ENCODE results near the gene NPHP4.

Gene NPHP4

DNA sequence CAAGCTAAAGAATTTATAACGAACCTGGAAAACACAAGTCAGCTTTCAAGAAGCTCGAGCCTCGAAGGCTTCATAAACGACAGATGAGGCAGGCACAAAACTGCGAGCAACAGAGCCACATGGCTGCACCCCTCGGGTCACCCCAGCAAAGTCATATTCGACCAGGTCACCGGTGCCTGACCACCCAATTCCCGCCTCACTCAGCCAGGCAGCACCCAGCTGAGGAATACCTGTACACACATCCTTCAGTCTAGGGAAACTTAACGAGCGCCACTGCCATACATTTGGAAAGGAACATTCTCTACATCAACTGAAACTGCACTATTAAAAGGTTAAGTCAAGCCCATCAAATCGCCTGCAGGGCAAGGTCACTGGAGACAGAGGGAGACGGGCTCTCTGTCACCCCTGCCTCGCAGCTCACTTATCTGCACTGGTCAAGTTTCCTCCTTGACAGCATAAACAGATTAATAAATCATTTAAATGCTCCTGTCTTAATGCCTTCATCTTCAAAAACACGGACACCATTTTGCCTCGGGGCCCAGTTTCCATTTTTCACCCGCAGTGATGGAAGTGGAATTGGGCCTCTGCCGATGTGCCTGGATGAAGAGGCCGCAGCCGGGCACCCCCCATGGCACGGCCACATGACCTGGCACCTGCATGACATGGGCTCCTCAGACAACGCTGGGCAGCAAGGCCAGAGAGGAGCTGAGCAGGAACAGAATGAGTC is 20.6 kb downstream of the NPHP4 start:
- DNase-seq (ENCODE audit: low read depth in 2 of 2): no peak

DNA sequence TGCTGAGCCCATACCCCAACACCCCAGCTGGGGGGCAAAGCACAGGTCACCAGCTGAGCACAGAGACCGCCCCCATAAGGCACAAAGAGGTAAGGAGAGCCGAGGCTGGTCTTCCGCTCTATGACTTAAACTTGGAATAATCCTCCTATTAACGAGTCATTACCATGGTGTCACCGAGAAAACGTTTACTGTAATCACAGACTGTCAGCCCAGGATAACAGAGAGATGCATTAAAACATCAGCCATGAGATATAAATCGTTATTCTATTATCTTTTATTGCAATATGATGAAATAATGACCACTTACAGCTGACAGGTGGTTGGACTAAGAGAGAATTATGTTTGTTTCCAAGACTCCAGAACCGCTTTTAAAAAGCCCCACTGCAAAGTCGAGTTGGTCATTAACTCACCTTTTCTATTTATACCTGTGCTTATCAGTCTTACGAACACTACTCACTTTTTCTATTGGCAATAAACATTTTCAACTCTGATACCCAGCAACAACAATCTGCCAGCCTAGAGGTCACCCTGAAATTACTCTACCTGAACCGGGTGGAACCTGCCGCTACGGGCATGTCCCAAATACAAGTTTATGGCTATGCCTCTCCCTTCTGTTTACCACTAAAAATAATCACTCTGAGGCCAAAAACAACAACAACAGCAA is 21.5 kb downstream of the NPHP4 start:
- no peak for DNase-seq (ENCODE audit: low read depth in 2 of 2)

DNA sequence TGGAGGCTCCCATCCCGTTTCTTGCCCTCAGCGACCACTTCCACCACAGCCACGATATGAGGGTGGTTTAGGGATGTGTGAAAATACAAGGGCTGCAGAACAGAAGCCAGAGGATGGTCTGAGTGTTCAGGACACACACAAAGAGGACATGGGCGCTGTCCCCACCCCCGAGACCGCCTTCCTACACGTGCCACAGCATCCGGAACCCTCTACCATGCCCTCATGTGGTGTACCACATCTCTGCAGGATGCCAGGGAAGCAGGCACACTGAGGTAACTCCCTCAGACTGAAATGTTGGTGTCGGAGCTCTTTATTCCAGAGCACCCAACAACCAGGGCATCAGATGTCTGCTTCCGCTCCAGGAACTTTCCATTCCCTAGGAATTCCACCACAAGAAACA is 23.1 kb downstream of the NPHP4 start:
- DNase-seq (ENCODE audit: low read depth in 2 of 2): no peak

DNA sequence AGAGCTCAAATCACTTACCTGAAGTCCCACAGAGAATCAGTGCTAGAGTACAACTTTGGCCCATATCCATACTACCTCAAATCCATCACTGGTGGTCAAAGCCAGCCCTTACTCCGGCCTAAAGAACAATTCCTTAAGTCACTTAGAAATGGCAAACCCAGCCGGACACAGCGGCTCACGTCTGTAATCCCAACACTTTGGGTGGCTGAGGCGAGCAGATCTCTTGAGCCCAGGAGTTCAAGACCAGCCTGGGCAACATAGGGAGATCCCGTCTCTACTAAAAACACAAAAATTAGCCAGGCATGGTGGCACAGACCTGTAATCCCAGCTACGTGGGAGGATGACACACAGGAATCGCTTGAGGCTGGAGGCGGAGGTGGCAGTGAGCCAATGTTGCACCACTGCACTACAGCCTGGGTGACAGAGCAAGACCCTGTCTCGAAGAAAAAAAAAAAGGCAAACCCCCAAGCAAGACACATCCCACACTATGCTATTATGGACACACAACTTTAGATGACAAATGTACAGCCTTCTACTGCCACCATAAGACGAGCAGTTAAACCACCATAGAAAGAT is 24.0 kb downstream of the NPHP4 start:
- DNase-seq (ENCODE audit: low read depth in 2 of 2): no peak

DNA sequence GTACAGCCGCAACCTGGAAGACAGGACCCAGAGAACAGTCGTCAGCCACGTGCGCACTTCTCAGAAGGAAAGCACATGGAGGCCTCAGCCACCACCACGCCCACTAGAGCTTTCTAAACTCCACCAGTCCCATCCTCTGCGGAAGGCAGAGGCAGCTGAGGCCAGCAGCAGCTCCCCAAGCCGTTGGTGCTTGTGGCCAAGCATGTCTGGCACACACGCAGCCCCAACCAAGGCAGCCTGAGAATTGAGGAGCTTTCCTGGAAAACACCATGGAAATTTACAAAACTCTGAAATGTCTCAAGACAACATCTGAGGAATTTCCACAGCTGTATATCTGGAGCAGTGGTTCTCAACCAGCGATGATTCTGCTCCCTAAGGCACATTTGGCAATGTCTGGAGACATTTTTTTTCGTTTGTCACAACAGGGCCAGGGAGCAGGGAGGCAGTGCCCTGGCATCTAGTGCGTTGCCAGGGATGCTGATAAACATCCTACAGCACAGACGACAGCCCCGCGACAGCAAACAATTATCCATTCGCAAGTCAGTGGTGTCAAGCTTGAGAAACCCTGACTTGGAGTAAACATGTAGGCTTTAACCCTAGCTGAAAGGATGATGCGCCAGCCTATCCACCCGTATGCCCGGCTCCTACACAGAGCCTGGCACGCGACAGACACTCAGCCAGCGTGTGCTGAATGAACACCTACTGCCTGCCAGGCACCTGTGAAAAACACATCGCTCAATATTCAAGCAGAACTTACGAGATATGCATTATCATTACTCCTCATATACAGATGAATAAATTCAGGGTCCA is 24.7 kb downstream of the NPHP4 start:
- no peak for DNase-seq (ENCODE audit: low read depth in 2 of 2)

DNA sequence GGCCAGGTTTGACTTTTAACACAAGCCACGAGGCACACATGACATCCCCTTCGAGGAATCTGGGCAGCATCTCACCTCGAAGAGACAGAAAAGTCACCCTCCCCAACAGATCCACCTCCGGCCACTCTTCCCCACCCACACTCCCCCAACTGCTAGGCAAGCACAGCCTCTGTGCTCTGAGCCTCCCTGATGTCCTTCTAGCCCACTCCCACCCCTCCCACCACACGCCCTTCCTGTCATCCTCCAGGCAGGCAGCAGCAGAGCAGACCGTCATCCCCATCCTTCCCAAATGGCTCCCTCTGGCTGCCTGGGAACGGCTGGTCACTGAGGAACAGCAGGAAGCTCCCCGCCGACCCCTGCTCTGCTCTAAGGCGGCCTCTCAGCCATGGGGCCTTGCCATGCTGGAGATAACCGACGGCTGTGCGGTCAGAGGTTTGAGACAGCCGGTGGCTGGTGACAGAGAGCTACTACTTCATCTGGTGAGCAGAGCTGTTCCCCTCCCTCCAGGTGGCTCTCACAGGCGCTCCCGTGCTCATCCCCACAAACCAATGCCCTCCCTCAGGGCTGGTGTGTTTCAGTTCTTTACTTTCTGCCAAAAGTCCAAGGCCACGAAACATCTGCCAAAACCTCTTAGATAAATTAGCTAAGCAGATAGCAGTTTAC is 25.6 kb downstream of the NPHP4 start:
- DNase-seq (ENCODE audit: low read depth in 2 of 2): no peak

DNA sequence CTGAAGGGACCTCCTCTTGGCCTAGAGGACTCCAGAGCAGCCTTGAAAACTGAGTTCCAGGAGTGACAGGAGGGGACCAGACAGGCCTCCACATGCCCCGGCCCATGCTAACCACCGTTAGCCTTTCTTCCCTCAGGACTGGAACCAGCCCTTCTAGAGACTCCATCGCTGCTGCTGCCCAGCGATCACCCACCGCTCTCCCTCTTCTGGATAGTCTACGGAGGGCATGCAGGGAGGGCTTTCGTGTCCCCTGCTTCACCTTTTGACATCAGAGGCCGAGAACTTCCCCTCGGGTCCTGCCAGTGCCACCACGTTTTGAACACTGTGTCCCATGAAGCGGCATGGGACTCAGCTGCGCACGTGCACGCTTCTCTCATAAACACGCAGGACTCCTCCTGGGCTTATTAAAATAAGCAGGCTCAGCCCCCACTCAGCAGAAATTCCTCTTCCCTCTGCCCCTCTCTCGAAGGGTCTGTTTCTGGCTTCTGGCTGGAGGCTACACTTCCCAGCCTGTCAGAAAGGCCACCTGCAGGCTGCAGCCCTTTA is 26.6 kb downstream of the NPHP4 start:
- no peak for DNase-seq (ENCODE audit: low read depth in 2 of 2)

DNA sequence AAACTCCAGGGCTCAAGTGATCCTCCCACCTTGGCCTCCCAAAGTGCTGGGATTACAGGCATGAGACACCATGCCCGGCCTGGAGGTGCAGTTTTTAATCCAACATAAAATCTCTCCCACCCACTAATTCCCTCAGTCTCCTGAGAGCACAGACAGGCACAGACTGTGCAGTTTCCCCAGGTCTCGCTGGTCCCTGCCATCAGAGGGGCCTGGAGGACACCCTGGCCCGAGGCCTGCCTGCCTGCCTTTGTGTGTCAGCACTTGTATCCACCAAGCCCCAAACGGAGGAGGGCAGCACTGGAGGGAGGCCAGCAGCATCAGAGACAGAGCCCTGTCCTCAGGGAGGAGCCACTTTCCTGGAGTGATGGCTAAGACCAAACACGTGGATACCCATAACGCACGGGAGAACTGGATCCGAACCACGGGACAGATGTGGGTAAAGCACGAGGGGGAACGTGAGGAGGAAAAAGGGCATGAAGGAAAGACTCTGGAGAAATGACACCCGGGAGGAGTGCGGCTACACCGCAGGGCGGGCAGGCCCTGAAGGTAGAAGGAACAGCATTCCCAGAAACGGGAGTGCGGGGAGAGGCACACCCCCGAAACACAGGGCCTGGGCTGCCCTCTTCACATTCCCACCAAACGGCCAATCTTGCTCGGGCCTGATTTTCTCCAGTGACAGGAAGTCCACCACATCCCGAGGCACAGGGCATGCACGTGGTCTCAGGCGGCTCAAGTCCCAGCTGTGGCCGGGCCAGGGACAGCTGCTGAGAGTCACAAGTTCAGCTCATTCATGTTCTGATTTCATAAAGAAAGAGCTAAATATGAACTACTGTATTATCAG is 29.7 kb downstream of the NPHP4 start:
- DNase-seq (ENCODE audit: low read depth in 2 of 2): no peak

DNA sequence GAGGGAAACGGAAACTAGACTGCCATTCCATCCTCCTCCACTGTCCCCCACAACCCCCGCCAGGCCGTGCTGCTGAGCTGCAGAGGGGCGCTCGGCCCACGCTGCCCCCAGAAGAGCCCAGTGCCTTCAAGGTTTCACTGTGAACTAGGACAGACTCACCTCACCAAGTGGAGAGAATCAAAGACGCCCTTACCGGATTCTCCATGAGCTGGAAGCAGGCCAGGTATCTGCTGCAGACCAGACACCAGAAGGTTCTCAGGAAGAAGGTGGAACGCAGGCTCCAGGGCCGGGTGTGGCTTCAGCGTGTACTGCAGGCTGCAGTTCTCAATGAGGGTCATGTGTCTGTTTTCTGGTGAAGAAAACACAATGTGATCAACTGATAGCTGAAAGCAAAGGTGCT is 30.6 kb downstream of the NPHP4 start:
- DNase-seq (ENCODE audit: low read depth in 2 of 2): no peak

DNA sequence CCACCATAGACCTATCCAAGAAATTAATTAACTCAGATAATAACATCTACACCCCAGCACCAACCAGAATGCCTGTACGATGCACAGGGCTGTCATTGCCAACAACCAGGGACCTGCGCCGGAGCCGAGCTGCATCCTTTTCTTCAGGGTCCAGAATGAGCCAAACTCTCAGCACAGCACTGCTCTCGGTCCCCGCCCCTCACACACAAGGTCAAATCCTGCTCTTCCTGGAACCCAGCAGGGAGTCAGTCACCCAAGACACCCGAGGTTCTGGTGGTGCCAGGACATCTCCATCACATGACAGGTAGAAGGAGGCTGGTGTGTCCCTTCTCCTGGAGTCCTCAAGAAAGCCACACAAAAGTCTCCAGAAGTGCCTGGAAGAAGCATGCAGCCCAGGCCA is 31.9 kb downstream of the NPHP4 start:
- no peak for DNase-seq (ENCODE audit: low read depth in 2 of 2)

DNA sequence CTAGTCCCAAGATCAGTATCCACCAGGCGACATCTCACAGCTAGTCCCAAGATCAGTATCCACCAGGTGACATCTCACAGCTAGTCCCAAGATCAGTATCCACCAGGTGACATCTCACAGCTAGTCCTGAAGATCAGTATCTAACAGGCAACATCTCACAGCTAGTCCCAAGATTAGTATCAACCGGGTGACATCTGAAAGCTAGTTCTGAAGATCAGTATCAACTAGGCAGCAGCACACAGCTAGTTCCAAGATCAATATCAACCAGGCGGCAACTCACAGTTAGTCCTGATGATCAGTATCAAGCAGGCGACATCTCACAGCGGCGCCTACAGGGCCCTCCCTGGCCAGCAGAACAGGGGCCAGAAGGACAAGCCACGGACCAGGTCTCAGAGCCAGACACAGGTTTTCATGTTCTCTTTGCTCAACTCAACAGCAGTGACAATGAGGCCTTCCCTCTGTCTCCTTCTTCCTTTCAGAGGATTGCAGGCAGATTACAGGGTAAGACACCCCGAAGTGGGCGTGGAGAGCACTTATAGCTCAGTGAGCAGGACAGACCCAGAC is 32.5 kb downstream of the NPHP4 start:
- DNase-seq (ENCODE audit: low read depth in 2 of 2): no peak

DNA sequence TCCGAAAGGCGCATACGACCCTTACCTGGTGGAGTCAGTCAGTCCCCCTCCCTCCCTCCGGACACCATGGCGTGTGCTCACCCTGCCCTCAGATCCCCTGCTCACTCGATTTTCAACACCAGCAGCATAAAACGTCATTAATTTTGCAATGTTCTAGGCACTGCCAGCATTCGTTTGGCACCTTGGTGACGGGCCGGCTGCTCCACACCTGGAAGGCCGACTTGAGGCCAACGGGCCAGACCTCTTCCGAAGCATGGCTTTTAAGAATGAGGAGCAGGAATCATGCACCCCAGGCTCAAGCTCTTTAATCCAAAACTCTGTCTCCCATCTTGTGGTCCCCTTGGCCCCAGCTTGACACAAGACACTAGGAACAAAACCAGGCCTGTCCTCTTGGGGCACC is 33.1 kb downstream of the NPHP4 start:
- DNase-seq (ENCODE audit: low read depth in 2 of 2): no peak

DNA sequence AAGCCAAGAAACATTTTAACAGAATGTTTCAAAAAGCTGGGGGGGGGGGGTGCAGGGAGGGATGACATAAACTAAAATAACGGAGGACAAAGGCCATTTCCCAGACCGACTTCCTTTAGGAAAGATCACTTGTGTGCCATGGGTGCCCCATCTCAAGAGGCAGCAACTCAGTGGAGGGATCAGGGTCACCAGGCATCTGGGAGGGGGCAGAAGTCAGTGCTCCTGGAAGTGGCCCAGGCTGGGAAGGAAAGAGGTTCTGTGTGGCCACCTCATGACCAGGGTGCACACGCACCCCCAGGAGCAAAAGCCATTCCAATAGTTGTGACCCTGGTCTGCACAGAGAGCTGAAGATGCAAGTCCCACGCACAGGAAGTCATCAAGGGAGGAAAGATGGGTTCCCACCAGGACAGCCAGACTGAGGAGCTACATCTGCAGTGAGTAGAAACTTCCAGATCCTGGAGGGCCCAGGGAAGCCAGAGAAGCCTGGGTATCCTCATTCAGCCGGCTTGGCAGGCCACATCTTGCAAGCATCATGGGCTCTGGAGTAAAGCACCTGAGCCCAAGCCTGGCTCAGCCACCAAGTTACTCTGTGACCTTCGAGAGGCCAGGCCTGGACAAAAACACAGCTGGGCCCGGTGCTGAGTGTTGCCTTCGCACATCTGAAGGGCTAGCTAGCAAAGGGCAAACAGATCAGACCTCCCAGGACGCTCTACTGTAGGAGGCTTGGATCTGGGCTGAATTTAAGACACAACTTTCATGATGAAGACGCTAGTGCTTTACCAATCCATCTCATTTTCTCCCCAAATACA is 36.0 kb downstream of the NPHP4 start:
- DNase-seq (ENCODE audit: low read depth in 2 of 2): no peak

DNA sequence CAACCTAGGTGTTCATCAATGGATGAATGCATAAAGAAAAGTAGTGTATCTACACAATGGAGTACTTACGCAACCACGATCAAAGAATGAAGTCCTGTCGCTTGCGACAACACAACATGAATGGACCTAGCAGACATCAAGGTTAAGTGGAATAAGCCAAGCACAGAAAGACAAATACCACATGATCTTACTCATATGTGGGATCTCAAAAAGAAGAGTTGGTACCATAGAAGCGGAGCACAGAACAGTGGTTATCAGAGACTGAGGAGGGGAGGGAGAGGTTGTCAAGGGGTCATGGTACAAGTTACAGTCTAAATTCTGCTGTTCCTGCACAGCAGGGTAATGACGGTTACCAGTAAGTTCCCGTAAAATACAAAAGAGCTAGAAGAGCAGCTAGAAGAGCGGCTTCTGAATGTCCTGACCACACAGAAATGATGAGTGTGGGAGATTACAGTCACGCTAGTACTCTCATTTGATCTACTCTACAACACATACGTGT is 36.7 kb downstream of the NPHP4 start:
- no peak for DNase-seq (ENCODE audit: low read depth in 2 of 2)

DNA sequence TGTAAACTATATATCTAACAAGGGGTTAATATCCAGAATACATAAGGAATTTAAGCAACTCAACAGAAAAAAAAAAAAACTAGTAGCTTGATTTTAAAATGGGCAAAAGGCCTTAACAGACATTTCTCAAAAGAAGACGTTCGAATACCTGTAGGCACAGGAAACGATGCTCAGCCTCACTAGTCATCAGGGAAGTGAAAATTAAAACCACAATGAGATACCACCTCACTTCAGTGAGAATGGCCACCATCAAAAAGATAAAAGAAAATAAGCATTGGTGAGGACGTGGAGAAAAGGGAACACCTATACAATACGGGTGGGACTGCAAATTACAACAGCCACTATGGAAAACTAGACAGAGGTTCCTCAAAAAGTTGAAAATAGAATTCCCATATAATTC is 37.3 kb downstream of the NPHP4 start:
- no peak for DNase-seq (ENCODE audit: low read depth in 2 of 2)

DNA sequence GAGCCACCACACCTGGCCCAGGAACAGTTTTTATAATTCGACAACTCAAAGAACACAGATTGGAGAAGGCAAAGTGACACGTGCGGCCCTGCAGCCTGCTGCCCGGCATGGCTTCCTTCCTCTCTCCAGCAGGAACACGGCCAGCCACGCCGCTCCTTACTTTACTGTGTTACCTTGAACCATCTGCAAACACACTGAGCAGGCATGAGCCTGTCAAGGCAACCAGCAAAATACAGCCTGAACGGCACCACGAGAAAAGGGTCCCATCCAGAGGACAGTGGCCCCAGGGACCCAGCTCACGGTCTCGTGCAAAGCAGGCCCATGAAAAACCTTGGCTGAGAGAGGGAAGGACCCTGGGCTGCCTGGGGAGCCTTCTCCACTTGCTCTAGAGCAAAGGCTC is 38.8 kb downstream of the NPHP4 start:
- no peak for DNase-seq (ENCODE audit: low read depth in 2 of 2)

DNA sequence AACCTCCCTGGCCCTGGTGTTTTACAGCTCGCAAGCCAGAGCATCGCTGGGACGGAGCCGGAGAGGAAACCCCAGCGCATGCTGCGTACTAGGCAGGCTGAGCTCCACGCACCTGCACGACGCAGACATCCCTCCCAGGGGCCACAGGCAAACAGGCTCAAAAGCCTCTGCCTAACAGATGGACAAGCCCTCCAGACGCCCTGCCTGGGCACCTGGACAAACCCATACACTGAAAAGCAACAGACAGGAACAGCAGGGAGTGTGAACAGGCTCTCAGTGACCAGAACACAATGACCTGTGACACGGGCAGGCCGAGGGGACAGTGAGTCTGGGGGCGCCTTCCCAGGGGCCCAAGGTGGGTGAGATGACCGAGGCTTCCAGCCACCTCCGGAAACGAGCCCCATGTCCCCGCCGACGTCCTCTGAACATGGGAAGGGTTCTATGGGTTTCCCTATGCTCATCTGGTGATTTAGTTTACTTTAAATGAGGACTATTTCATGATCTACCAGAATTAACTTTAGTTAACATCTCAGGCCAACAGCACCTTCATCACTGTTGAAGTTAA is 40.3 kb downstream of the NPHP4 start:
- DNase-seq (ENCODE audit: low read depth in 2 of 2): no peak

DNA sequence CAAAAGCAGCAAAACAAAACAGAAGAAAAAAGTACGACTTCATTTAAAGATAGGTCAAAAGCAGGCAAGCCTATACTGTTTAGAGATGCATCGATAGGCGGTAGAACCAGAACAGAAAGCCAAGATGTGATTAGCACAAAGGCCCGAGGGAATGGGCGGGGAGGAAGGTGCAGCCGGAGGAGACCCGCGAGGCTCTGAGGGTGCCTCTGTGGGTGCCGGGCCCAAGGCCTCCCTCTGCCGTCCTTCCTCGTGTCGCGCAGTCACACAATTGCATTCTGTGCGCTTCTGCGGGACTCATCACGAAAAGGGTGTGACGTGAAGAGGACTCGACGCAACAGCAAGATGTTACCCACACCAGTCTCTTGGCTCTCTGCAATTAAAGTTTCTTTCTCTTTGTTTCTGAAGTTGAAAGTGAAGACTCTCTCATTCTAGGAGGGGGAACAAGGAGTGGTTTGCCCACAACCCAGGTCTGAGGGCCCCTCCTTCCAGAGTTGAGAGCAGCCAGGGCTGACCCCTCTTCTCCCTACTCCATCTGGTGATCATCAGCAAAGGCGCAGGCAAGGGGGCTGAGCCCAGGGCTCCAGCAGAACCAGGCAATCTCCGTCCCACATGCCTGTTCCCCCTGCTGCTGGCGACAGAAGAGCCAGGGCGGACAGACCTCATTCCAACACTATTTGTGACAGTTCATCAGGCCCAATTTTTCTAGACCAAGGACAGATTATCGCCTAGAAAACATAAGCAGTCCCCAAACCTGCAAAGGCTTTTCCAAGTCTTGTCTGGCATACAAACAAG is 41.0 kb downstream of the NPHP4 start:
- no peak for DNase-seq (ENCODE audit: low read depth in 2 of 2)
